Middle frontal gyrus (tissue), 1 donor: Measurements from ENCODE around the gene MAGI1.

ENCODE experiments used
- DNase-seq: peaks from one replicate; pipeline ENCODE4 v3.0.0-alpha.2; 2015; ENCODE audit warnings: low spot score; ENCODE audit errors: extremely low spot score

The MAGI1 gene

GRCh38 chr3:65758876-65759598 is 279.7 kb downstream of the MAGI1 start:
- DNase-seq = no peak

GRCh38 chr3:65758438-65758837 is 280.3 kb downstream of the MAGI1 start:
- no peak for DNase-seq

GRCh38 chr3:65752636-65753035 is 286.1 kb downstream of the MAGI1 start:
- DNase-seq = no peak

- DNase-seq = peak; percentile 73
Observed at GRCh38 chr3:65751123-65751700, 287.5 kb downstream of the MAGI1 start.

GRCh38 chr3:65749066-65749465 is 289.7 kb downstream of the MAGI1 start:
- no peak for DNase-seq

- no peak for DNase-seq
Observed at GRCh38 chr3:65748326-65748725, 290.4 kb downstream of the MAGI1 start.

- no peak for DNase-seq
Observed at GRCh38 chr3:65746848-65747247, 291.9 kb downstream of the MAGI1 start.

- DNase-seq = no peak
Observed at GRCh38 chr3:65745306-65745705, 293.4 kb downstream of the MAGI1 start.

GRCh38 chr3:65742914-65743313 is 295.8 kb downstream of the MAGI1 start:
- no peak for DNase-seq

- no peak for DNase-seq
Observed at GRCh38 chr3:65741540-65741939, 297.2 kb downstream of the MAGI1 start.

GRCh38 chr3:65739901-65740541 is 298.7 kb downstream of the MAGI1 start:
- no peak for DNase-seq

- DNase-seq = no peak
Observed at GRCh38 chr3:65734792-65735191, 303.9 kb downstream of the MAGI1 start.

GRCh38 chr3:65734382-65734781 is 304.3 kb downstream of the MAGI1 start:
- no peak for DNase-seq

GRCh38 chr3:65733459-65733858 is 305.3 kb downstream of the MAGI1 start:
- DNase-seq = no peak

GRCh38 chr3:65732051-65732935 is 306.4 kb downstream of the MAGI1 start:
- DNase-seq = peak; percentile 58

- no peak for DNase-seq
Observed at GRCh38 chr3:65730449-65730848, 308.3 kb downstream of the MAGI1 start.

- no peak for DNase-seq
Observed at GRCh38 chr3:65729973-65730372, 308.7 kb downstream of the MAGI1 start.

GRCh38 chr3:65729555-65729954 is 309.2 kb downstream of the MAGI1 start:
- DNase-seq = no peak

GRCh38 chr3:65728138-65728537 is 310.6 kb downstream of the MAGI1 start:
- DNase-seq = no peak

GRCh38 chr3:65723985-65724384 is 314.7 kb downstream of the MAGI1 start:
- DNase-seq = no peak

- no peak for DNase-seq
Observed at GRCh38 chr3:65723011-65723410, 315.7 kb downstream of the MAGI1 start.
